Stimulated activated effector memory CD8-positive, alpha-beta T cell treated with anti-CD3 and anti-CD28 coated beads, Interleukin-12 subunit alpha, Interleukin-12 subunit beta, amount 100 ng/mL, for 72 hours (primary cell): ENCODE results near the gene ITGA2B.
"Not testable (repeated sequence)": the region's sequence is repeated elsewhere in the genome, so short reads cannot be mapped to it uniquely, and the experiment has no call there.

Experiments
- ATAC-seq: fragments of 150-1000 bp; cut with Tn5 transposase; 2 replicates; pipeline ENCODE4 v1.10.0; 2021
- DNase-seq, 2 donors: peaks; one replicate each; pipeline ENCODE4 v3.0.0; 2021 to 2022; ENCODE audit warnings: low spot score in 2 of 2
- H3K27ac Mint-ChIP-seq: one replicate; pipeline ENCODE4 v1.8.0; 2022; ENCODE audit warnings: mild to moderate bottlenecking, mixed read lengths
- H3K36me3 Mint-ChIP-seq: one replicate; pipeline ENCODE4 v1.8.0; 2022; ENCODE audit warnings: mild to moderate bottlenecking, mixed read lengths
- H3K4me1 Mint-ChIP-seq: one replicate; pipeline ENCODE4 v1.8.0; 2022; ENCODE audit warnings: mixed read lengths
- H3K4me3 Mint-ChIP-seq: one replicate; pipeline ENCODE4 v1.8.0; 2022; ENCODE audit warnings: mild to moderate bottlenecking, mixed read lengths
- H3K9me3 Mint-ChIP-seq: one replicate; pipeline ENCODE4 v1.8.0; 2022; ENCODE audit warnings: mixed read lengths

Gene ITGA2B

DNA sequence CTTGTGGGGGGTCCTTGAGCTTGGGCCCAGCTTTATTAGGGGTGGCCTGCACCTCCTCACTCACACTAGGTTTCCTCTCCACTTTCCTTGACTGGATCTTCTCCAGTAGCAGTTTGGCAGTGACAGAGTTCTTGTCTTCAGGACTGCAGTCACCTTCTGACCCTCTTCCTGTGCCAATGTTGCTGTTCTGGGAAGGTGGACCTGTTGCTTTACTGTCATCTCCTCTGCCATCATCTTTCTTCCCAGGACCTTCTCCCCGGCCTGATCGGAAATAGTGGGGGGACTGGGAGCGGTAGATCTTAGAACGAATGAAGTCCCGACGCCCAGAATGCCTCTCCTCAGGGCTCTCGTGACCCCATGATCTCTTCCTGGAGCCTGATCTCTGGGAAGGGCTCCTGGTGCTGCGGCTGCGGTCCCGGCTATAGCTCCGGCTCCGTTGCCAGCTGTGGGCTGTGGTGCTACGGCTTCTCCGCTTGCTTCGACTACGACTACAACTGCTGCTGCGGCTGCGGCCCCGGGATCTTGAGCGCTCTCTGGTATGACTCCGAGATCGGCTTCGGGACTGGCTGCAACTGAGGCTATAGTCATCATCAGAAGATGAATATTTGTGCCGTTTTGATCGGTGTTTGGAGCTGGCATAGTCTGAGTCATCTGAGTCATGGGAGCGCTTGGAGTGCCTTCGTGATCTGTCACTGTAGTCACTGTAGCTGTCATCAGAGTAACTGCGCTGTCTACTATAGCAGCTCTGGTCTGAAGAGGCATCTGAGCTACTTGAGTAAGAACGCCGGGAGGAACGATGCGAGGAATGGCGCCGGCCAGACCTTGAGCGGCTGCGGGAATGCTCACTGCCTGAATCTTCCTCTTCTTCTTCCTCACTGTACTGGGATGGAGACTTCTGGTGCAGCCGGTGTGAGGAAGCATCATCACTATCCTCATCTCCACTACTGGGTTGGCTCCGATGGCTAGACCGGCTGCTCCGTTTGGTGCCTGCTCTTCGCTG, 9.5 kb upstream of the ITGA2B start:
- H3K4me1 Mint-ChIP-seq: peaks cover 20% of the 10 kb centered on the region
- H3K9me3 Mint-ChIP-seq: no peaks in the 10 kb centered on the region
- H3K4me3 Mint-ChIP-seq: no peak overlapping the region
- DNase-seq (no peak), ATAC-seq (no peak)
- H3K27ac Mint-ChIP-seq: peak overlapping the region; percentile 82
- H3K36me3 Mint-ChIP-seq: peaks cover 87% of the 10 kb centered on the region

DNA sequence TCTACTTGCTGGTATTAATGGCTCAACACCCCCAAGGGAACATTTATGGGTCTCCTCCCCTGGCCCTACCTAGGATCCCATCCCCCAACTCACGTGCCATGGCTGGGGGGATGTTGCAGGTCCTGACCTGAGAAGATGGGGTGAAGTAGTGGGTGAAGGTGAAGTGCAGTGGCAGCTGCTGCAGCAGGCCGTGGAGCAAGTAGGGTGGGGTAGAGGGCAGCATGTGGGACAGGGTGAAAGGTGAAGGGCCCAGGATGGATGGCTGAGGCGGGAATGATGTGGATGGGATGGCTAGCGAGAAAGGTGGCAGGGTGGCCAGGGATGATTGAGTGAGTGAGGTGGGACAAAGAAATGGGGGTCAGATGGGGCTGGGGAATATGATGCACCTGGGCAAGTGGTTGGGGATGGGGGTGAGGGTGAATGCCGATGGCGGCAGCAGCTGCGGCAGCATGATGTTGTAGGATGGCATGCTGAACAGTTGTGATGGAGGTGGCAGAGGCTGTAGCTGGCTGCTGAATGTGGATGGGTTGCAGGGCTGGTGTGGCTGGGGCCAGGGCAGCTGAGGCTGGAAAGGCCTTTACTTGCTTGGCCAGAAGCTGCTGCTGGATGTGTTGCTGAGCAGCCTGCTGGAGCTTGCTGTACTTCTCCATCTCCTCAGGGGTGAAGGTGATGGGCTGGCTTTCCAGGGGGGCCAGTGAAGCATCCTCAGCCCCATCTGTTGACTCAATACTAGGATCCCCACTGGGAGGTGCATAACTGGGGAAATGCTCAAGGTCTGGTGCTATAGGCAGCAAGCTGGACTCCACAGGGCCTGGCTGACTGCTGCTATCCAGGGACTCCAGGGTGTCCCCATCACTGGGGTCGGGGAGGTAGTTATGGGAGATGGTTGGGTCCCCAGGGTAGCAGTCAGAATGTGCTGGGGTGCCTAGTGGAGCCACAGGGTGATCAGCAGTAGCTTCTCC, 8.3 kb upstream of the ITGA2B start:
- H3K4me1 Mint-ChIP-seq: peaks cover 27% of the 10 kb centered on the region
- peak overlapping the region; percentile 82 for H3K27ac Mint-ChIP-seq
- H3K36me3 Mint-ChIP-seq: peaks cover 75% of the 10 kb centered on the region
- H3K4me3 Mint-ChIP-seq: no peak overlapping the region
- ATAC-seq (no peak), DNase-seq (no peak)
- no peaks in the 10 kb centered on the region for H3K9me3 Mint-ChIP-seq

GRCh38 chr17:44396946-44397345, 7.5 kb upstream of the ITGA2B start:
- no peak for ATAC-seq
- Mint-ChIP-seq H3K9me3 (no peaks in the 10 kb centered on the region), H3K36me3 (peaks cover 66% of the 10 kb centered on the region), H3K4me3 (no peak overlapping the region), H3K4me1 (peaks cover 24% of the 10 kb centered on the region), H3K27ac (peak overlapping the region; percentile 82)
- no peak for DNase-seq

- Mint-ChIP-seq H3K4me3 (no peak overlapping the region), H3K4me1 (peaks cover 22% of the 10 kb centered on the region), H3K27ac (no peak overlapping the region), H3K9me3 (no peaks in the 10 kb centered on the region), H3K36me3 (peaks cover 45% of the 10 kb centered on the region)
- ATAC-seq (no peak), DNase-seq (no peak)
These were observed 5.4 kb upstream of the ITGA2B start for GRCh38 chr17:44394833-44395232.

- not testable (repeated sequence) for H3K4me3 Mint-ChIP-seq, H3K27ac Mint-ChIP-seq, DNase-seq, H3K9me3 Mint-ChIP-seq, ATAC-seq
- Mint-ChIP-seq H3K36me3 (peaks cover 38% of the 10 kb centered on the region), H3K4me1 (peaks cover 26% of the 10 kb centered on the region)
These were observed 4.7 kb upstream of the ITGA2B start for GRCh38 chr17:44394112-44394511.

DNA sequence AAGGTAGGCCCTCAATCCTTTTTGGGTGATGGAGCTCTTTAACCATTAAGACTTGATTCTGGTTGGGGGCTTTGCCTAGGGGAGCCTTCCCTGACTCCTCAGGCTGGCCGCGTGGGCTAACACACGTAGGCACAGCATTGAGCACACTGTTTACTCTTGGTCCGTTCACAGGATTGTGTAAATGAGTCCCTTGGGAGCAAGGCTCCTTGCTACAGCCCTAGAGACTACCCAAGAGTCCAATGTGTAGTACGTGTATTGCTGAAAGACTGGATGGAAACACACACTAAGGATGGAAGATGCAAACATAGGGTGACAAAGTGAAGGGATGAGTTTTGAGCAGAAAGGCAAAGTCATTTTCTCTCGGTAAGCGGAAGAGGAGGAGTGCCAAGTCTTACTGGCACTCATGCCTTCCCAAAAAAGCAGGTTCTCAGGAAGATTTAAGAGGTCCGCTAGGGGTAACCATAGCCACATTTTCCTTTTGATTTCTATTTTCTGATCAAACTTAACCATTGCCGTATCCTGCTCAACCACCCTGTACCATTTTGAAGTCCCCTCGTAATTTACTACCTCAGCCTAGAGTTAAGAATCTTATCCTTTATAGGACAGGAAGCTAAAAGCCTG, 911 bp upstream of the ITGA2B start:
- Mint-ChIP-seq H3K4me3 (no peak overlapping the region), H3K4me1 (peaks cover 17% of the 10 kb centered on the region), H3K27ac (no peak overlapping the region), H3K9me3 (no peaks in the 10 kb centered on the region), H3K36me3 (peaks cover 8% of the 10 kb centered on the region)
- ATAC-seq: no peak
- no peak for DNase-seq

DNA sequence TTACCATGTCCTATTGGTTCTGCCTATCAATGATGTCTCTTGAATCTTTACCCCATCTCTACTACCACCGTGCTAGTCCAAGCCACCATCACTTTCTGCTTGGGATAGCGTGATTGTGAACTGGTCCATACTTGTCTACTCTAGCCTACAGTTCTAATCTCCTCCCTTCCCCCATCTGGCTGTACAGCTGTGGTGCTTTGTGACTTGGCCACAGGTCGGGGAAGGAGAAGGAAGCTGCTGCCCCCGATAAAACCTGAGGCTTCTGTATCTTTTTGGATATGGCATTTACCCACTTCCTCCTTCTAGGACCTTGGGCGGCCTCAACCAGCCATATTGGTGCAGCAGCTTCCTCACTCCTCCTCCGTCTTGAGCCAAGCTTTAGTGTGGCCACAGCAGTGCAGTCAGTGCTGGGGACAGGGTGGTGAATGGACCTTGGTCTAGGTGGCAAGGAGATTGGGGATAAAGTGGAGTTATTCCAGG, 314 bp upstream of the ITGA2B start:
- ATAC-seq (no peak), DNase-seq (no peak)
- H3K4me1 Mint-ChIP-seq: peaks cover 20% of the 10 kb centered on the region
- H3K36me3 Mint-ChIP-seq: peaks cover 8% of the 10 kb centered on the region
- no peaks in the 10 kb centered on the region for H3K9me3 Mint-ChIP-seq
- no peak overlapping the region for H3K4me3 Mint-ChIP-seq
- no peak overlapping the region for H3K27ac Mint-ChIP-seq

DNA sequence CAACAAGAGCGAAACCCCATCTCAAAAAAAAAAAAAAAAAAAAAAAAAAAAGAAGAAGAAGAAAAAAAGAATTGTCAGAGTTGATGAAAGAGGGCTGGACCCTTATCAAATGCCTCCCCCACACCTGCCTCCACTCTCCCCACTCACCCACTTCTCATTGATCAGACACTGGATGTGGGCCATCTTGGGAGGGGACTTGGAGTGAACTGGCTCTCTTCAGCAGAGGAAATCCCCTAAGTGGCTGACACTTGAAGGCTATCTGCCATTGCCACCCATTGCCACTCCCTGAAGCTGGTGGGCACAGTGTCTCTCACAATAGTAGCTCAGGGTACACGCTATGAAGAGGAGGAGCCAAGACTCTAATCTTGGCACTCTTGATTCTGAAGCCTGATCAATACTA, 1.6 kb downstream of the ITGA2B start:
- no peak overlapping the region for H3K4me3 Mint-ChIP-seq
- H3K9me3 Mint-ChIP-seq: no peaks in the 10 kb centered on the region
- DNase-seq (no peak), ATAC-seq (no peak)
- no peaks in the 10 kb centered on the region for H3K36me3 Mint-ChIP-seq
- no peak overlapping the region for H3K27ac Mint-ChIP-seq
- H3K4me1 Mint-ChIP-seq: peaks cover 17% of the 10 kb centered on the region

DNA sequence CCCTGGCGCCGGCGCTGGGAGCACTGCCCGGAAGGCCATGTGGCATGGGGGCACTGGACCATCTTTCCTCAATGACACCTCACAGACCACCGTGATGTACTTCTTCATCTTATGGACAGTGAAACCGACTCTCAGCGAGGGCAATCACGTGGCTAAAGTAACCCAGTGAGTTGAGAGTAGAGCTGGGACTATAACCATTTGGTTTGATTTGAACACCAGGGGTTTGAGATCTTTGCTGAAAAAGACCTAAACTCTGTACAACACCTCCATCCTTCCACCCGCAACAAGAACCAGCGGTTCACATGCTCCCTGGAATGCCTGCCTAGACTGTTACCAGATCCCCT, 3.3 kb downstream of the ITGA2B start:
- no peak overlapping the region for H3K27ac Mint-ChIP-seq
- no peaks in the 10 kb centered on the region for H3K9me3 Mint-ChIP-seq
- H3K4me3 Mint-ChIP-seq: peak overlapping the region; percentile 69
- ATAC-seq (no peak), DNase-seq (no peak)
- peaks cover 17% of the 10 kb centered on the region for H3K4me1 Mint-ChIP-seq
- H3K36me3 Mint-ChIP-seq: no peaks in the 10 kb centered on the region

DNA sequence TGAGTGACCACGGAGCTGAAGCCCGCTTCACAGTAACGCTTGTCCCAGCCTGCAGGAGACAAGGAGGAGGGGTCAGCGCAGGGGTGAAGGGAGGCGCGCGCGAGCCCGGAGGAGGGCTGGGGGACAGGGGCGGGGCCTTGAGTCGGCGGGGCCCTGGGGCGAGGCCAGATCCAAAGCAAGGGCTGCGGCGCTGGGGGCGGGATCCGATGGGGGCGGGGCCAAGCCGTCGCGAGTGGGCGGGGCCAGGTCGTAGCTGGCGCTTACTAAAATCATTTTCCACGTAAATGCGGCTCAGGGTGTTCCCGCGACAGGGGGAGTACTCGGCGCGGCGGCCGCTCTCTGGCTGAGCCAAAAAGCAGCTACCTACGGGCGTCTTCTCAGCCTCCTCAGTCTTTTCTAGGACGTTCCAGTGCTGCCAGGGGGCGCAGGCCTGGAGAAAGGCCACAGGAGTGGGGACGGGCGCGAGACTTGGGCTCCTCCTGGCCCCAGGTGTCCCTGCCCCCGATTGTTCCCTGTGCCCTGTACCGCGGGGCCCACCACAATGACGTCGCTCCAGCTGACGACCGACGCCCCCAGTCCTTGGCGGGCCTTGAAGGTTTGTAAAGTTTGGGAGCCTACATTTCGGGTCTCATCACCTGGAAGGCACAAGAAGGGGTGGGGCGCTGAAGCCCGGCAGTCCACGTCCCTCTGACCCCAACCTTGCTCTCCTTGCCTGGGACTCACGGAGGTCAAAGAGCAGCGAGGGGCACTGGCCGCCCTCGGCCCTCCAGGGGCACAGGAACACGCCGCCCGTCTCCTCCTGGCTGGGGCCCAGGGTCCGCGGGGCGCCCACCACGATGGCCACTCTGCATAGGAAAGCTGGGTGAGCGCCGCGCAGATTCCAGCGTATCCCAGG, 3.9 kb downstream of the ITGA2B start:
- Mint-ChIP-seq H3K4me3 (peak overlapping the region; percentile 69), H3K4me1 (peaks cover 17% of the 10 kb centered on the region), H3K9me3 (no peaks in the 10 kb centered on the region), H3K36me3 (no peaks in the 10 kb centered on the region), H3K27ac (no peak overlapping the region)
- peak; percentile 86 for ATAC-seq
- peak; percentile 83 to 88 for DNase-seq

DNA sequence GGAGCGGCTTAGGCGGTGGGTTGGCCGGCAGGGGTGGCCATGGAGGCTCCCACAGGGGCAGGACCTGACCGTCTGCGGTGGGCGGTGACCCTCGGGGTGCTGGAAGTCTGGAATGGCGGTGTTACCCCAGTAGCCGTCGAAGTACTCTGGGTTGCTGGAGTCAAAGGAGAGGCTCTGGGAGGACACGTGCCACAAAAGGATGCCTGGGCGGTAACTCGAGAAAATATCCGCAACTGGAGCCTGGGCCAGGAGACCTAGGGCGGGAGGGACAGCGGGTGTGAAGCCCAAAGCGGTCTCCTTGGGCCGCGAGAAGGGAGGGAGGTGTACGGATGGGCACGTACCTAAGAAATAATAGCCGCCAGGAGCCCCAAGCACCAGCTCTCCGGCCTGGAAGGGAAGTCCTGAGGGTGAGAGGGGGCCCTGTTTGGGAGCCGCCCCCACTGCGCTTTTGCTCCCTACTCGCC, 4.6 kb downstream of the ITGA2B start:
- H3K27ac Mint-ChIP-seq: no peak overlapping the region
- H3K4me3 Mint-ChIP-seq: peak overlapping the region; percentile 69
- no peaks in the 10 kb centered on the region for H3K36me3 Mint-ChIP-seq
- H3K4me1 Mint-ChIP-seq: peaks cover 16% of the 10 kb centered on the region
- no peaks in the 10 kb centered on the region for H3K9me3 Mint-ChIP-seq
- ATAC-seq (no peak), DNase-seq (no peak)

GRCh38 chr17:44384281-44384822, 5.1 kb downstream of the ITGA2B start:
- H3K36me3 Mint-ChIP-seq: no peaks in the 10 kb centered on the region
- ATAC-seq: no peak

DNA sequence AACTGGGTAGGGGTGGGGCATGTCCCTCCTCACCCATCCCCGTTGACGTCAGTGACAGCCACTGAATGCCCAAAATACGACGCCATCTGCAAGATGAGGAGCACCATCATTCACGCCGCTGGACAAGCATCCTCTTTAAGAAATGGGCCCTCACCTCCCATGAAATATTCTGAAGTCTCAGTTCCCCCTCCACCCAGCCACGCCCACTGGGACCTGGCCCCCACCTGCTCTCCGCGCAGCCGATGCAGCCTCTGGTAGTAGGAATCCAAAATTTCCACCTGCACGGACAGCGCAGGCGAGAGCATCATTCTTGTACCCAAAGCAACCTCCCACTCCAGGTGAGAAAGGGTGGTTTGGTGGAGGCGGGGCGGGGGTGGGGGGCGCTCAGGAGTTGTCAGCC, 5.6 kb downstream of the ITGA2B start:
- no peak for ATAC-seq
- H3K27ac Mint-ChIP-seq: no peak overlapping the region
- peak overlapping the region; percentile 69 for H3K4me3 Mint-ChIP-seq
- no peaks in the 10 kb centered on the region for H3K9me3 Mint-ChIP-seq
- DNase-seq: no peak
- no peaks in the 10 kb centered on the region for H3K36me3 Mint-ChIP-seq
- H3K4me1 Mint-ChIP-seq: peaks cover 9% of the 10 kb centered on the region

More at GRCh38 chr17:44384281-44384822, 5.1 kb downstream of the ITGA2B start:
- DNase-seq: no peak
- H3K4me3 Mint-ChIP-seq: peak overlapping the region; percentile 69
- no peaks in the 10 kb centered on the region for H3K9me3 Mint-ChIP-seq
- peaks cover 11% of the 10 kb centered on the region for H3K4me1 Mint-ChIP-seq
- no peak overlapping the region for H3K27ac Mint-ChIP-seq

DNA sequence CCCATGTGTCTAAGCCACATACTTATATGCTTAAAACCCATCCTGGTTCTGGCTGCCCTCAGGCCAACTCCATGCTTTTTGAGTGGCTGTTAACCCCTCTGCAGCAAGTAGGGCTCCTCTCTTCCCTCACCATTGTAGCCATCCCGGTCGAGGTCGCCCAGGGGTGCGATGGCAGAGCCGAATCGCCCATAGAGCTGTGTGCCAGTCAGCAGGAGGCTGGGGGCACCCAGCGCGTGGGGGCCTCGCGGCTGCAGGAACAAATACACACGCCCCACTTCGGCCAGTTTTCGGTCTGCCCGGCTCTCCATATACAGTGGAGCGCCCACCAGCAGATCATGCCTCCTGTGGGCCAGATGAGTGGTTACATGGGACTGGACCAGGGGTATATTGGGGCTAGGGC, 6.1 kb downstream of the ITGA2B start:
- Mint-ChIP-seq H3K9me3 (no peaks in the 10 kb centered on the region), H3K4me3 (no peak overlapping the region), H3K36me3 (peaks cover 5% of the 10 kb centered on the region), H3K4me1 (peaks cover 9% of the 10 kb centered on the region), H3K27ac (no peak overlapping the region)
- ATAC-seq (no peak), DNase-seq (no peak)
